ENCODE measurements around the gene STK36. TPM values are rescaled to one million over a fixed set of nuclear protein-coding genes. Genes with fewer than 3 reads are reported as not detected.

Gene STK36
- total RNA-seq, 2 experiments from 2014 or later, result 9.7 to 21.1 TPM

DNA sequence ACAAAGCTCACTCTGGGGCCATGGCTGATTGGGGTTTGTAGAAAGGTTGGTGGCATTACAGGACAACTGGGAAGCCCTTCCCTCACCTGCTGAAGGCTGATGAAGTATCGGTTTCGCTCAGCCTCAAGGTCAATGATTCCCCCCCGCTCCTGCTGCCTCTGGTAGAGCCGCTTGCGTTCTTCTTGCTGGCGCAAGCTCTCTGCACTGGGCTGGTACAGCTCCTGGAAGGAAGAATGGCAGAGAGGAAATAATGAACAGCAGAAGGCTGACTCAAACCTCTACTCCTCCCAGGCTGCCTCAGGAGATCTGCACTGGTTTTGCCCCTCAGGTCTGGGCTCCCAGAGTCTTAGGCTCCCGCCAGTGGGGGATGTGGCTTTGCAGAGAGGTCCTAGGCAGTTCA lies 7.2 kb upstream of the STK36 start:
- TF ChIP-seq, protein P1, sequence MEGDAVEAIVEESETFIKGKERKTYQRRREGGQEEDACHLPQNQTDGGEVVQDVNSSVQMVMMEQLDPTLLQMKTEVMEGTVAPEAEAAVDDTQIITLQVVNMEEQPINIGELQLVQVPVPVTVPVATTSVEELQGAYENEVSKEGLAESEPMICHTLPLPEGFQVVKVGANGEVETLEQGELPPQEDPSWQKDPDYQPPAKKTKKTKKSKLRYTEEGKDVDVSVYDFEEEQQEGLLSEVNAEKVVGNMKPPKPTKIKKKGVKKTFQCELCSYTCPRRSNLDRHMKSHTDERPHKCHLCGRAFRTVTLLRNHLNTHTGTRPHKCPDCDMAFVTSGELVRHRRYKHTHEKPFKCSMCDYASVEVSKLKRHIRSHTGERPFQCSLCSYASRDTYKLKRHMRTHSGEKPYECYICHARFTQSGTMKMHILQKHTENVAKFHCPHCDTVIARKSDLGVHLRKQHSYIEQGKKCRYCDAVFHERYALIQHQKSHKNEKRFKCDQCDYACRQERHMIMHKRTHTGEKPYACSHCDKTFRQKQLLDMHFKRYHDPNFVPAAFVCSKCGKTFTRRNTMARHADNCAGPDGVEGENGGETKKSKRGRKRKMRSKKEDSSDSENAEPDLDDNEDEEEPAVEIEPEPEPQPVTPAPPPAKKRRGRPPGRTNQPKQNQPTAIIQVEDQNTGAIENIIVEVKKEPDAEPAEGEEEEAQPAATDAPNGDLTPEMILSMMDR (conservative IDR thresholded peaks at IDR 0.05; ENCODE audit: low read length), result no peak
- no peak for TF ChIP-seq EZH2phosphoT487 (IDR thresholded peaks at IDR 0.05; ENCODE audit: borderline replicate concordance, low read depth, low read length)
- Histone ChIP-seq H3K27ac (ENCODE audit: low read depth, low read length, poor library complexity, severe bottlenecking) (no peak overlapping the region), H3K36me3 (ENCODE audit: insufficient read depth, low read length) (peaks cover 73% of the 10 kb centered on the region), H3K9me2 (ENCODE audit: insufficient read depth, low read length) (no peaks in the 10 kb centered on the region), H4K20me1 (ENCODE audit: insufficient read depth, low read length) (no peaks in the 10 kb centered on the region), H3K79me2 (ENCODE audit: insufficient read depth, low read depth, low read length) (peaks cover 12% of the 10 kb centered on the region; the same call in 1 of the 2 replicates), H3K4me3 (ENCODE audit: low read depth, low read length, poor library complexity, severe bottlenecking) (no peak overlapping the region), H2AFZ (ENCODE audit: low read length) (no peak overlapping the region), H3K4me1 (ENCODE audit: insufficient read depth, low read length, poor library complexity, severe bottlenecking) (peaks cover 9% of the 10 kb centered on the region), H3K9me3 (ENCODE audit: low read length) (no peaks in the 10 kb centered on the region), H3K4me2 (ENCODE audit: low read length) (no peak overlapping the region)
- intact Hi-C loops (cut with micrococcal nuclease; ENCODE audit: unreplicated experiment), result no loop called here
- ChIA-PET CTCF (ENCODE audit: unreplicated experiment) (no interaction called here), POLR2A (no interaction called here)
- DNase-seq (ENCODE audit: low spot score), result no peak
- no TSS peak for BruUV-seq (replicated peaks)

DNA sequence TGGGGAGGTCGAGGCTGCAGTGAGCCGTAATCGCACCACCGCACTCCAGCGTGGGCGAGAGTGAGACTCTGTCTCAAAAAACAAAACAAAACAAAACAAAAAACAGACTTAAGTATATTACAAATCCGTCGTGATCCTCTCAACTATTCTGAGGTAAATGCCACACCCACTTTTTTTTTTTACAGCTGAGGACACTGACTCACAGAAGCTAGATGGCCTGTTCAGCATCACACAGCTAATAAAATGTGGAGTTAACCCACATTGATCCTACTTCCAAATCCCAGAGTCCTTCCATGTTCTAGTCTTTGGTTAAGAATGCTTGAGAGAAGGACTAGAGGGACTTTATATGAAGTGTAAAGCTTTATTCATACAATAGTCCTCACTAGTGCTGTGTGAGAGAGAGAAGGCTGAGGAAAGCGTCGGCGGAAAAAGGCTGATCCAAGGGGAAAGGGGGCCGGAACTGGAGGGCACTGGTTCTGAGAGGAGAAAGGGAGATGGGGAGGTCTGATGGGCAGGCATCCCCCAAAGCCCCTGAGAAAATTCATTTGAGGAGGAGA lies 711 bp upstream of the STK36 start:
- TSS peak; percentile 86 for BruUV-seq (replicated peaks)
- peaks cover 22% of the 10 kb centered on the region for H3K36me3 ChIP-seq (ENCODE audit: insufficient read depth, low read length)
- H3K4me1 ChIP-seq (ENCODE audit: insufficient read depth, low read length, poor library complexity, severe bottlenecking), result peaks cover 13% of the 10 kb centered on the region
- no peak for DNase-seq (ENCODE audit: low spot score)
- peak overlapping the region; percentile 92; the same call in 1 of the 2 replicates for H2AFZ ChIP-seq (ENCODE audit: low read length)
- peak overlapping the region; percentile 30 for H3K27ac ChIP-seq (ENCODE audit: low read depth, low read length, poor library complexity, severe bottlenecking)
- TF ChIP-seq, protein P1 (conservative IDR thresholded peaks at IDR 0.05; ENCODE audit: low read length), result no peak
- intact Hi-C loops (cut with micrococcal nuclease; ENCODE audit: unreplicated experiment), result loop anchor here (1.0 kb wide), 1 partner anchor 12 kb away; the partner anchor contains the start of genes BCS1L and ZNF142
- H3K4me3 ChIP-seq (ENCODE audit: low read depth, low read length, poor library complexity, severe bottlenecking), result peak overlapping the region; percentile 80
- H3K79me2 ChIP-seq (ENCODE audit: insufficient read depth, low read depth, low read length), result peaks cover 8% of the 10 kb centered on the region; the same call in 1 of the 2 replicates
- ChIA-PET POLR2A (interaction anchor here (0.6 to 4.6 kb wide), 8 partner anchors 12 to 930 kb away, joined by 3 to 55 read pairs (median 4); partner anchors contain the start of genes BCS1L and ZNF142), CTCF (ENCODE audit: unreplicated experiment) (interaction anchor here (1.0 to 2.7 kb wide), 3 partner anchors 11 to 16 kb away, joined by 3 to 16 read pairs (median 3); partner anchors contain the start of genes BCS1L and ZNF142)
- no peaks in the 10 kb centered on the region for H3K9me3 ChIP-seq (ENCODE audit: low read length)
- no peaks in the 10 kb centered on the region for H3K9me2 ChIP-seq (ENCODE audit: insufficient read depth, low read length)
- H3K4me2 ChIP-seq (ENCODE audit: low read length), result peak overlapping the region; percentile 90
- H4K20me1 ChIP-seq (ENCODE audit: insufficient read depth, low read length), result no peaks in the 10 kb centered on the region

DNA sequence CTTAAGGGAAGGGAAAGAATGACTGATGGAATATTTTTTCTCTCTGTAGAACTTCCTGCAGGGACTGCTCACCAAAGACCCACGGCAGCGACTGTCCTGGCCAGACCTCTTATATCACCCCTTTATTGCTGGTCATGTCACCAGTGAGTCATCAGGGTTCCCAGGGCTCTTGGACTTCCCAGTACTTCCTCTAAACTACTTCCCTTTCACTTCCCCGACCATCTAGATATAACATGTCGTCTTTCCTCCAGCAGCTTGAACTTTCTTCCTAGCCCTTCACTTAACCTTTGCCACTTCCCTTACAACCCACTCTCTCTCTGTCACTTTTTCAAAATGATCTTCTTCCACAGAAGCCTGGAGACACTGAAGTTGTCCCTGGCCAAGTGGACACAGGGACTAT lies 7.2 kb downstream of the STK36 start:
- no peak for TF ChIP-seq EZH2phosphoT487 (IDR thresholded peaks at IDR 0.05; ENCODE audit: borderline replicate concordance, low read depth, low read length)
- CTCF ChIA-PET (ENCODE audit: unreplicated experiment), result no interaction called here

More for the DNA sequence above, 7.2 kb downstream of the STK36 start:
- no TSS peak for BruUV-seq (replicated peaks)
- no peak overlapping the region for H3K27ac ChIP-seq (ENCODE audit: low read depth, low read length, poor library complexity, severe bottlenecking)
- H2AFZ ChIP-seq (ENCODE audit: low read length), result no peak overlapping the region
- no peak overlapping the region for H3K4me3 ChIP-seq (ENCODE audit: low read depth, low read length, poor library complexity, severe bottlenecking)
- no peaks in the 10 kb centered on the region for H3K36me3 ChIP-seq (ENCODE audit: insufficient read depth, low read length)
- POLR2A ChIA-PET, result interaction anchor here (0.5 kb wide), 1 partner anchor 22 kb away, joined by 4 read pairs; no protein-coding TSS in a partner anchor
- H3K4me2 ChIP-seq (ENCODE audit: low read length), result no peak overlapping the region
- intact Hi-C loops (cut with micrococcal nuclease; ENCODE audit: unreplicated experiment), result no loop called here
- no peaks in the 10 kb centered on the region for H3K79me2 ChIP-seq (ENCODE audit: insufficient read depth, low read depth, low read length)
- H3K4me1 ChIP-seq (ENCODE audit: insufficient read depth, low read length, poor library complexity, severe bottlenecking), result no peaks in the 10 kb centered on the region
- DNase-seq (ENCODE audit: low spot score), result no peak
- H4K20me1 ChIP-seq (ENCODE audit: insufficient read depth, low read length), result no peaks in the 10 kb centered on the region
- H3K9me2 ChIP-seq (ENCODE audit: insufficient read depth, low read length), result no peaks in the 10 kb centered on the region
- no peaks in the 10 kb centered on the region for H3K9me3 ChIP-seq (ENCODE audit: low read length)
